GM19025 (cell line): ENCODE results near the gene UGT2B17.
"Not testable (repeated sequence)": the region's sequence is repeated elsewhere in the genome, so short reads cannot be mapped to it uniquely, and the experiment has no call there.

Experiments
- ATAC-seq: cut with Tn5 transposase; IDR thresholded peaks from one replicate; pipeline ENCODE4 v1.9.1; 2021; ENCODE audit warnings: mild to moderate bottlenecking, low read depth, moderate library complexity; ENCODE audit not compliant: unreplicated experiment

Gene UGT2B17

DNA sequence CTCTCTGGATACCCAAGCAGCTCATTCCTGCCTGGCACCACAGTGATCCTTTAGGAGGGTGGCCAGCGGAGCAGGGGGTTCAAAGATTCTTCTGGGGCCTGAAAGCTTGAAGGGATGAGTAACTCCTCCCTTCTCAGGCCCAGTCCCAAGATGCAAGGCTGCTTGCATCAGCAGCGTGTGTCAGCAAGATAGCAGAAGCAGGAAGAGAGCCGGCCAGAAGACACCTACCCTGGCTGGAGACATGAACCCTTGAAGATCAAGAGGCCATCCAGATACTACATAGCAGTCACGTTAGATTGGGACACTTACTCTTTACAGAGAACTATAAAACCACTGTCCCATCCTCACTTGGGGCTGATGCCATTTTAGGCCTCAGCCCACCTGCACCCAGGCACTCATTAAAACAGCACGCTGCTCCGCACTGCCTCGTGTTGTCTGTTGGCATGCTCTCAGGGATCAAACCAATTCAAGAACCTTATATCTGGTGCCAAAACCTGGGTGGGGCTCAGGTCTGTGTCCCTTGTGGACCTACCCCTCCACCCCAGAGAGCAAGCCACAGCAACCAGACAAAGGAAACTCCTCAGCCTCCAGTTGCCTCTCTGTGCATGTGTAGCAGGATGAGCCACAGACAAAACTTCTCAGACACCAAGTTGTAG lies 6.5 kb downstream of the UGT2B17 start:
- no peak for ATAC-seq

DNA sequence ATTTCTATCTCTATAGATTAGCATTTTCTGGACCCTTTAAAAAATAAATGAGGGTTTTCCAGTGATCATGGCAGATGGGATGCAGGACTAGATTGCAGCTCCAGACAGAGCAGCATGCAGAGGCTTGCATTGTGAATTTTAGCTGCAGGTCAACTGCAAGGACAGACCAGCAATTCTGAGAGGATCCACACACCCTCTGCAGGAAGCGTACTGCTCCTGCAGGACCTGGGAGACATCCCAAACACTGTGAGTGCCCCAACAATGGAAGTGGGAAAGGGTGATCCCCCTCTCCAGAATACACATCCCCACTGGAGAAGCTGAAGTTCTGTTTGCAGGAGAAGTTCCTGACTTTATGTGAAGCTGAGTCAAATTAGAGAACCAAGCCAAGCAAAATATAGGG lies 7.1 kb downstream of the UGT2B17 start:
- not testable (repeated sequence) for ATAC-seq

DNA sequence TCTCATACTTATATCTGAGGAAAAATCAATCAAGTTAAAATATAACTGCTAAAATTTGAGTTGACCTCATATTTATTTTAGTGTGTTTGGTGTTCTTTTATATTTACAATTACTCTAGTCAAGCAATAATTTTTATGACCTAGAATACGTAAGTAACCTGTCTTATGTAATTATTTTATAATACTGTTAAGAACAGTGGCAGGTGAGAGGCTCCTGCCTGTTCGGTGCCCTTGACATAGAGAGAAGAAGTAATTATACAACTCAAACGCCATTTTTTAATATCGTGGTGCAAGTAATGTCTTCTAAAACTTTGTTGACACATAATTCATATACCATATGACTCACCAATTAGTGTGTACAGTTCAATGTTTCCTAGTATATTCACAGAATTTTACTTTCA lies 7.6 kb downstream of the UGT2B17 start:
- ATAC-seq = not testable (repeated sequence)

DNA sequence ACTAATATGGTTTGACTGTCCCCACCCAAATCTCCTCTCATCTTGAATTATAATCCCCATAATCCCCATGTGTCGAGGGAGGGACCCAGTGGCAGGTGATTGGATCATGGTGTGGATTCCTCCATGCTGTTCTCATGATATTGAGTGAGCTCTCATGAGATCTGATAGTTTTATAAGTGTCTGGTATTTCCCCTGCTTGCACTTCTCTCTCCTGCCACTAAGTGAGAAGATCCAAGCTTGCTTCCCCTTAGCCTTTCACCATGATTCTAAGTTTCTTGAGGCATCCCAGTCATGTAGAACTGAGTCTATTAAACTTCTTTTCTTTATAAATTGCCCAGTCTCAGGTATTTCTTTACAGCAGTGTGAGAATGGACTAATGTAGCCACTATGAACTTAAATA lies 9.8 kb downstream of the UGT2B17 start:
- not testable (repeated sequence) for ATAC-seq

DNA sequence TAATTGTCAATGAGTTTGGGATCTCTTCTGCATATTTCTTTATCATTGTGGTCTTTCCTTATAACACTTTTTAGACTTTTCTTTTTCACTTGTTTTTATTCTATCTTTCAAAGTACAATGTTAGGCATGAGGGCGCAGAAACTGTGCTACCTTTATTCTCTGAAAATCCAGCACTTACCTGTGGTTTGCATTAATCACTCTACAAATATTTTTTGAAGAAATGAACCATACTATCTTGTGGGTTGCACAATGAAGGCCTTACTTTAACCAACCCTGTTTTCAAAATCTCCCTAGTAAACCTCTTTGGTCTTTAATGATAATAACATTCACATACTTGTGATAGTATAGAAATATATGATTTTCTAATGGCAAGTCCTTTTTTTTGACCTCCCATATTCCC lies 11.0 kb downstream of the UGT2B17 start:
- not testable (repeated sequence) for ATAC-seq

DNA sequence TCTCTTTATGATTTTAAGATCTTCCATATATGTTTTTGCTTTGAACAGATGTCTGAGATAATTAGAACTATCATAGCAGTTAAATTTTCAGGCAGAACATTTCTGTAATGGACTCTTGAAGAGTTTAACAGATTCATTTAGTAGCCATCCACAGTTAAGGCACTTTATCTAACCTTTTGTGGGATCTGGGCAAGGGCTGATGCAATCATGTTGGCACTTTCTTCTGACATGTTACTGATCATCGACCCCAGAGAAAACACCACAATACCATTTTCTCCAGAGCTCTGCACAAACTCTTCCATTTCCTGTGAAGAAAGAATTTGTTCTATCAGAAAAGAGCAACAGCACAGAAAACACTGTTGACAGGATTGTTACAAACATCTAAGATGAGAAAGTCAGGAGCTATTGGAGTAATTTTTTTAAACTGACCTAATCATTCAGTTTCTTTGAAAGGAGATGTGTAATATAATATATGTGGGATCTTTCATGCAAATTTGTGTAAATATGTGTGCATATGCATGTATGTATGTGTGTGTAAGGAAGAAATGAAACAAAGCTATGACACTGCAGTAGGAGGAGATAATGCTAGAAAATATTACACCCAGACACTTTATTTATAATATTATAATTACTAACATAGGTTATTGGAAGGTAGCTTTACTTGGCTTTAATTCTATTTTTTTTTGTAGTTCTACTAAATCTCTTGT lies 15.6 kb downstream of the UGT2B17 start:
- not testable (repeated sequence) for ATAC-seq

DNA sequence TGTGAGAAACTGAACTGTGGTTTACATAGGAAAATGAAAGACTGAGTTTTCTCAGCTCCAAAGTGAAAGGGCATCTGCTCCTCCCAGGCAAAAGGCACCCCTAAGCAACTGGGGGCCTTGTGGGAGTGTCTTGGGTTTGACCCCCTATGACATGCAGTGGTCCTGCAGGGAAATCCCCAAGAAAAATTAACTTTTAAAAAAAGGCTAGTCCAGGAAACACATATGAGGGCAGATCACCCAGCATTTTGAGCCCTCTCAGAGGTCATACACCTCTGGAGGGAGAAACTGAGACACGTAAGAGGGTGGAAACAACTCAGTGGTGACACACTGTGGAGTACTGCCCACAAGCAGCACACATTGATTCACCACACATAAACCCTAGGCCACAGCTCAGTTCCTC lies 22.3 kb downstream of the UGT2B17 start:
- peak; percentile 59 for ATAC-seq

DNA sequence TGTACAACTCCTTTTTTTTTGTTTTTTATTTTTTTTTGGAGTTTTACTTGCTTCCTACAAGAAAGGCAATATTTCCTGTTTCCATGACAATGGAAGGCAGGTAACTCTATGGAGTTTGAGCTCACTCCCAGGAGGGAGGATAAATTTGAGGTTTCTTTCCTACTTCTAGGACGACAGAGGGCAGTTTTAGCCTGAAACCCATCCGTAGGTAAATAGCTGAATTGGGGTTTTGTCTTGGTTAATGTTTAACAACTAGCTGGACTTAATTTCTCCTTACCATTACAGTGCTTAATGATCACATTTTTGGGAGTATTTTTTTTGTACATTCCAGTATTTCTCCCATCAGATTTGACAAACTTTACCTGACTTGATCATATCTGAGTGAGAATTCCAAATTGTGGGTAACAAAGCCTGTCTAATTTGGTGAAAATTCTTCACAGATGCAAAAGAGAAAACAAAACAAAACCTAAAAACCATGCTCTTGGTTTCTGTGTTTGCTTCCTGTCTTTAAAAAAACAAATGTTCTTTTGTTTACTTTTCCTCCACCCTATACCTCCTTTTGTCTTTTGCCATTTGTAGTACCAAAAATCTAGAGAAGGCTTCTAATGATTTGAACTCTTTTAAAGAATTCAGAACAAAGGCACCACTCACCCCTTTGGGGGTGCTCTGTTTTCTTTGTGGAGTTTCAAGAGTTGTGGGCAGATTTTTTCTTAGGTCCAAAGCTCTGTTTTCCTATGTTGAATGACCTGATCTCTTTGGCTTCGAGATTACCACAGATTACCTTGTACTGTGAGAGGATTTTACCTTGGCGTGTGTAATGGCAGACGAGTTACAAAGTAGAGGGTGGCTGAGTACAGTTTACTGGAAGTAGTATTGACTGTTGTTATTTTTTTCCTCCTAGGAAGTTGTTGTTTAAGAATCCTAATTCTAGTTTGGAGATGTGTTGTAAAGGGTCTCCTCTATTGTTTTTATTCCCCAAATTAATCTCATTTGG lies 23.0 kb downstream of the UGT2B17 start:
- ATAC-seq = peak; percentile 50

DNA sequence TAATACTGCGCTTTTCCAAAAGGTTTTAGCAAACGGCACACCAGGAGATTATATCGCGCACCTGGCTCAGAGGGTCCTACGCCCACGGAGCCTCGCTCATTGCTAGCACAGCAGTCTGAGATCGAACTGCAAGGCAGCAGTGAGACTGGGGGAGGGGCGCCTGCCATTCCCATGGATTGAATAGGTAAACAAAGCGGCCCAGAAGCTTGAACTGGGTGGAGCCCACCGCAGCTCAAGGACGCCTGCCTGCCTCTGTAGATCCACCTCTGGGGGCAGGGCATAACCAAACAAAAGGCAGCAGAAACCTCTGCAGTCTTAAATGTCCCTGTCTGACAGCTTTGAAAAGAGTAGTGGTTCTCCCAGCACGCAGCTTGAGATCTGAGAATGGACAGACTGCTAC lies 33.4 kb downstream of the UGT2B17 start:
- not testable (repeated sequence) for ATAC-seq

DNA sequence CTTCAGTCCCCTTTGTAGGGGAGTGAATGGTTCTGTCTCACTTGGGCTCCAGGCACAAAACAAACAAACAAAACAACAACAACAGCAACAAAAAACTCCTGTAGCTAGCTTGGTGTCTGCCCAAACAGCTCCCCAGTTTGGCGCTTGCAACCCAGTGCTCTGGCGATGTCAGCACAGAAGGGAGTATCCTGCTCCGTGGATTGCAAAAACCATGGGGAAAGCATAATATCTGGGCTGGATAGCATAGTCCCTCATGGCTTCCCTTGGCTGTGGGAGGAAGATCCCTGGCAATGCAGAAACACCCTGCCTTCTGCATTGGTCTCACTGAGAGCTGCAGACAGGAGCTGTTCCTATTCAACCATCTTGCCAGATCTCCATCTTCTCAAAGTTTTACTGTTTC lies 39.7 kb downstream of the UGT2B17 start:
- ATAC-seq = no peak

DNA sequence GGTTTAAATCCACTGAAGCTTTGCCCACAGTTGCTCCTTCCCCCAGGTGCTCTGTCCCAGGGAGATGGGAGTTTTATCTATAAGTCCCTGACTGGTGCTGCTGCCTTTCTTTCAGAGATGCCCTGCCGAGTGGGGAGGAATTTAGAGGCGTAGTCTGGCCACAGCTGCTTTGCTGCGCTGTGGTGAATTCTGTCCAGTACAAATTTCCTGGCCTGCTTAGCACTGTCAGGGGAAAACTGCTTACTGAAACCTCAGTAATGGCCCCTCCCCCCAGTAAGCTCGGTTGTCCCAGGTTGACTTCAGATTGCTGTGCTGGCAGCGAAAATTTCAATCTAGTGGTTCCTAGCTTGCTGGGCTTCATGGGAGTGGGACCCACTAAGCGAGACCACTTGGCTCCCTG lies 40.1 kb downstream of the UGT2B17 start:
- no peak for ATAC-seq

DNA sequence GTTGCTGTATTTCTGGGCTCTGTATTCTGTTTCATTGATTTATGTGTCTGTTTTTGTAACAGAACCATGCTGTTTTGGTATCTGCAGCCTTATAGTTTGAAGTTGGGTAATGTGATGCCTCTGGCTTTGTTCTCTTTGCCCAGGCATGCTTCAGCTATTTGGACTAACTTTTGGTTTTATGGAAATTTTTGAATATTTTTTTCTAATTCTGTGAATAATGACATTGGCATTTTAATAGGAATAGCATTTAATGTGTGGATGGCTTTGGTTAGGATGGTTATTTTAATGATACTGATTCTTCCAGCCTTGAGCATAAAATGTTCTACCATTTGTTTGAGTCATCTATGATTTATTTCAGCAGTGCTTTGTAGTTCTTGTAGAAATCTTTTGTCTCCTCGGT lies 53.9 kb downstream of the UGT2B17 start:
- ATAC-seq = not testable (repeated sequence)

DNA sequence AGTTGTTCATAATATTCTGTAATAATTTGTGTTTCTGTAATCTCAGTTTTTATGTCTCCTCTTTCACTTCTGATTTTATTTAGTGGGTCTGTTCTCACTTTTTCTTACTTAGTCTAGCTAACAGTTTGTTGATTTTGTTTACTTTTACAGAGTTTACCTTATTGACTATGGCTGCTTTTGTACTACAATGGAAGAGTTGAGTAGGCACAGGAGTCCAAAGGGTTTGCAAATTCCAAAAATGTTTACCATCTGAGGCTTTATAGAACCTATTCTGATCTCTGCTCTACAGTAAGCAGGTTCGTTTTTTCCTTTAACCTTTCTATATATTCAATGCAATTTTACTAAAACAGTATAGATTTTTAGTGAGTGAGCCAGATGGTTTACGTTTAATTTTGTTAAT lies 55.1 kb downstream of the UGT2B17 start:
- ATAC-seq = no peak

DNA sequence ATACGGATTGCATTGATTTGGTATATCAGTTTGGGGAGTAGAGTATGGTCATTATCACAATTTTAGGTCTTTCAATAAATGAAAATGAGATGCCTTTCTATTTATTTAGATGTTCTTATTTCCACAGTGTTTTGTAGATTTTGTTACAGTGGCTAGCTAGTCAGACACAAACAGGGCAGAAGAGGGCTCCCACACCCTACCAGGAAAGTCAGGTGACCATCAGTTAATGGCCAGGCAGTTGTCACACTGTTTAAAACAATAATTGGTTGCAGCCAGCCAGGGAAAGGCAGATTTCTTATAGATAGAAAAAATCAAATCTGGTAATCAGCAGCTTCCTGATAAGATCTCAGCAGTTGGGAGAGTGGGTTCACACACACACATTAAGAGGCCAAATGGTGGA lies 57.2 kb downstream of the UGT2B17 start:
- ATAC-seq = no peak

DNA sequence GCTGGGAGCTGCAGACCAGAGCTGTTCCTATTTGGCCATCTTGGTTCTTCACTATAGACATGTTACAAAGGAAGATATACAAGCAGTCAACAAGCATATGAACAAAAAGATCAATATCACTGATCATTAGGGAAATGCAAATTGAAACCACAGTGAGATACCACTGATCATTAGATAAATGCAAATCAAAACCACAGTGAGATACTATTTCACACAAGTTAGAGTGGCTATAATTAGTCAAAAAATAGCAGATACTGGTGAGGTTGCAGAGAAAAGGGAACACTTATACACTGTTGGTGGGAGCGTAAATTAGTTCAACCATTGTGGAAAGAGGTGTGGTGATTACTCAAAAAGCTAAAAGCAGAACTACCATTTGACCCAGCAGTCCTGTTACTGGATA lies 70.7 kb downstream of the UGT2B17 start:
- peak; percentile 77 for ATAC-seq

DNA sequence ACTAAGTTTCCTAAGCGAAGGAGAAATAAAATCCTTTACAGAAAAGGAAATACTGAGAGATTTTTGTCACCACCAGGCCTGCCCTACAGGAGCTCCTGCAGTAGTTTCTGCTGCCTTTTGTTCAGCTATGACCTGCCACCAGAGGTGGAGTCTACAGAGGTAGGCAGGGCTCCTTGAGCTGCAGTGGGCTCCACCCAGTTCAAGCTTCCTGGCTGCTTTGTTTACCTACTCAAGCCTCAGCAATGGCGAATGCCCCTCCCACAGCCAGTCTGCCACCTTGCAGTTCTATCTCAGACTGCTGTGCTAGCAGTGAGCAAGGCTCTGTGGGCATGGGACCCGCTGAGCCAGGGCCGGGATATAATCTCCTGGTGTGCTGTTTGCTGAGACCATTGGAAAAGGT lies 71.3 kb downstream of the UGT2B17 start:
- ATAC-seq = not testable (repeated sequence)

DNA sequence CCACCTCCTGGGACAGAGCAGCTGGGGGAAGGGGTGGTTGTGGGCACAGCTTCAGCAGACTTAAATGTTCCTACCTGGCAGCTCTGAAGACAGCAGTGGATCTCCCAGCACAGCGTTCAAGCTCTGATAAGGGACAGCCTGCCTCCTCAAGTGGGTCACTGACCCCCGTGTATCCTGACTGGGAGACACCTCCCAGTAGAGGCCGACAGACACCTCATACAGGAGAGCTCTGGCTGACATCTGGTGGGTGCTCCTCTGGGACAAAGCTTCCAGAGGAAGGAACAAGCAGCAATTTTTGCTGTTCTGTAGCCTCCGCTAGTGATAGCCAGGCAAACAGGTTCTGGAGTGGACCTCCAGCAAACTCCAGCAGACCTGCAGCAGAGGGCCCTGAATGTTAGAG lies 72.7 kb downstream of the UGT2B17 start:
- not testable (repeated sequence) for ATAC-seq

DNA sequence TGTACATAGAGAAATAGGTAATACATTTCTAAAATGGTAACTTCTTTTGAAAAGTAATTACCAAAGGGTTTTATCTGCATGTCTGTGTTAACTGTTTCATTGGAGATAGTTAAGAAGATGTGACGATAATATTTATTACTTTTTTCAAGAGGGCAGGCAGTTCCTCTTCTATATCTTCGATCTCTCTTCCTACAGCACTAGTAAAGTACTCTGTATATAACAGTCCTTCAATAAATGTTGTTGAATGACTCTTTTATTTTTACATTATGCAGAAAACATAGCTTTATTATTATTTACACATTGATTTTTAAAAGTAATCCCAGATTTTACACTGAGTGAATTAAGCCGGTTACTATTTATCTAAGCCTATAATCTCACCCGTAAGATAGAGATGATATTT lies 77.1 kb downstream of the UGT2B17 start:
- no peak for ATAC-seq

DNA sequence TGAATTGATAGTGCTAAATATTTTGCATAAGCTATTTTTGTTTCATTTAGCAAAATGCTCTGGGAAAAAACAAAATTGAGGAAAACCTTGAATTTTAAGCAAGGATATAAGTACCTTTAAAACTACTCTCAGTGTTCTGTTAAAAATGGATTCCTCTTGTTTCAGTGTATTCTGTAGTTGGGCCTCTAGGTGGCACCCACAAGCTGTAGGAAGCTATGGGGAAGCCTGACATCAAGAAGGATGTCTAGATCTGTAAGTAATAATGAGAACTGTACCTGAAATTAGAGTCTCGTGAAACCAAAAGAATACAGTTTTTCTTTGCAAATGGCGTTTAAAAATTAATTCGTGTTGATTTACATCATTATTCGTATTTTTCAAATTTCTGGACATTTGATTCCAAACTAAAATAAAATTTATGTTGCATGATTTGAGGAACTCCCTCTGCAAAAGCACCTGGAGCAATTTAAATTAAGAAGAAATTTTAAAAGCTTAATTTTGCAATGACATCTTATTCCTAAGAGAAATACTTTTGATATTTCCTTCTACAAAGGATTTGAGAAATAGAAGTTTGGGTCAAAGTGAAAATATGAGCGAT lies 77.6 kb downstream of the UGT2B17 start:
- peak; percentile 84 for ATAC-seq

DNA sequence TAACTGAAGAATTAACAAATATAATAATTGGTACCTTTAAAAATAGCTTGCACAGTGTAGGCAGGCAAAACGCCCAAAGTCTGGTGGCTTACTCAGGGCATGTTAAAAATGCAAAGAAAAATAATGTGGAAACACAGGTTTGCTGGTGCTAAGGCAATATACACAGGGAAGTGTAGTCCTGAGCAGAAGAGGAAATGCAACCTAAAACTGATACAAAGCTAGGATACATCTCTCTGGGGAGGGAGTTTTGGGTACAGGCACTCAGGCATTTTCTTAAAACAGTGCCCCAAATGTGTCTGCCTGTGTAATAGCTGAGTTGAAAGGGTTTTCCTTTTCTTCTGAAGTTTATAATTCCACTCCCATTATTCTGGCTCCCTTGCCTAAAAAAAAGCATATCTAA lies 81.4 kb downstream of the UGT2B17 start:
- ATAC-seq = no peak
